ENCODE data around the gene CCDC116. TPM values are rescaled to one million over a fixed set of nuclear protein-coding genes. Genes with fewer than 3 reads are reported as not detected.

CCDC116 gene
- total RNA-seq, 4 donors from 2014 or later, result 0.20 to 0.22 TPM; not detected in 2

GRCh38 chr22:21652010-21652546 is 19.5 kb downstream of the CCDC116 start:
- Histone ChIP-seq H3K9me3 (no peaks in the 10 kb centered on the region), H3K4me1 (peaks cover 0 to 17% of the 10 kb centered on the region in 2 donors), H3K4me3 (peak overlapping the region; percentile 58 to 83 (median 66)), H3K36me3 (no peaks in the 10 kb centered on the region), H3K27ac (peak overlapping the region in 1 of 4 donors; percentile 41), H3K27me3 (peaks cover 4 to 7% (median 6%) of the 10 kb centered on the region in 3 donors)
- intact Hi-C loops (cut with DNase I; ENCODE audit: low total_unique reads), result no loop called here
- DNase-seq (peak; percentile 75 to 78), ATAC-seq (peak; percentile 94 to 95)
- TF ChIP-seq, protein P1, sequence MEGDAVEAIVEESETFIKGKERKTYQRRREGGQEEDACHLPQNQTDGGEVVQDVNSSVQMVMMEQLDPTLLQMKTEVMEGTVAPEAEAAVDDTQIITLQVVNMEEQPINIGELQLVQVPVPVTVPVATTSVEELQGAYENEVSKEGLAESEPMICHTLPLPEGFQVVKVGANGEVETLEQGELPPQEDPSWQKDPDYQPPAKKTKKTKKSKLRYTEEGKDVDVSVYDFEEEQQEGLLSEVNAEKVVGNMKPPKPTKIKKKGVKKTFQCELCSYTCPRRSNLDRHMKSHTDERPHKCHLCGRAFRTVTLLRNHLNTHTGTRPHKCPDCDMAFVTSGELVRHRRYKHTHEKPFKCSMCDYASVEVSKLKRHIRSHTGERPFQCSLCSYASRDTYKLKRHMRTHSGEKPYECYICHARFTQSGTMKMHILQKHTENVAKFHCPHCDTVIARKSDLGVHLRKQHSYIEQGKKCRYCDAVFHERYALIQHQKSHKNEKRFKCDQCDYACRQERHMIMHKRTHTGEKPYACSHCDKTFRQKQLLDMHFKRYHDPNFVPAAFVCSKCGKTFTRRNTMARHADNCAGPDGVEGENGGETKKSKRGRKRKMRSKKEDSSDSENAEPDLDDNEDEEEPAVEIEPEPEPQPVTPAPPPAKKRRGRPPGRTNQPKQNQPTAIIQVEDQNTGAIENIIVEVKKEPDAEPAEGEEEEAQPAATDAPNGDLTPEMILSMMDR (IDR thresholded peaks at IDR 0.05 in 4 of 5, conservative IDR thresholded peaks at IDR 0.05 in 1 of 5), result no peak
- TF ChIP-seq POLR2A (IDR thresholded peaks at IDR 0.05), result no peak
- in situ Hi-C loops (cut with MboI; ENCODE audit: low sequenced_read_pairs in 4 of 4), result no loop called here

DNA sequence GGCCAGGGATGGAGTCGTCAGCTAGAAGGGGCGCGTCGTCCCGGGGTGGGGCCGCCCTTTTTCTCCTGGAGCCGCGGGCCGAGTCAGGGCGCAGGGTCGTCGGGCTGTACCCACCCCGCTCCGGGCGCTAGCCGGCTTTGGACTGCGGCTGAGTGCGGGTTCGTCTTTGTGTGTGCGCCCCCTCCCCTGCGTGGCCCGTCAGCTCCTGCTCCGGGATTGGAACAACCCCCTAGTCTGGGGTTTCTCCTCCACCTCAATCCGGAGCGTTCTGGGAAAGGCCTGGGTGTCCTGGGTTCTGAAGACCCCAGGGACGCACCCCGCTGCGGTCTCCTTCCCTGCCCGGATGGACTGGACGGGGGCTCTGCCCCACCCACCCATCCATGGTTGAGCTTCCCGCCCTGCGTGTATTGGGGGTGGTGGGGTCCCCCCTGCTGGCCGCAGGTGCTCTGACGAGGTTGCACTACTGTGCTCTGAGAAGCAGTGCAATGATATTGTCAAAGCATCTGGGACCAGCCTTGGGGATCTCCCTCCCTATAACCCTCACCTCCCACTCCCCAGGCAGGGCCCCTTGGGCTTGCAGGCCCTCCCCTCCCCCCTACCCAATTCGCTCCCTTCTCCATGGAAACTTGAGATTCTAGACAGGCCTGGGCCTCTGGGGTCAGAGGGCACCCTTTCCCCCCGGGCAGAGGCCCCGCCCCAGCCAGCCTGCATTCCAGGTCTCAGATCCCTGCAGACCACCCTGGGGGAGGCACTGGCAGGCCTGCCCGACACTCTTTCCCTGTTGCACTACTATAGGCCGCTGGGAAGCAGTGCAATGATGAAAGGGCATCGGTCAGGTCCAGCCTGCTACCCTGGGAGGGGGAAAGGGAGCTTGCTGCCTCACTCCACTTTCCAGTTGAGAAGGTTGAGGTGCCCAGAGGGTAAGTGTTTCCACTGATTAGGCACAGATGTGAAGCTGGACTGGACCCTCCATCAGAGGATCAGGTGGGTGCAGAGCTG is 20.3 kb downstream of the CCDC116 start:
- TF ChIP-seq POLR2A (IDR thresholded peaks at IDR 0.05), result no peak
- TF ChIP-seq, protein P1 (IDR thresholded peaks at IDR 0.05 in 4 of 5, conservative IDR thresholded peaks at IDR 0.05 in 1 of 5), result no peak
- Histone ChIP-seq H3K27me3 (peaks cover 9 to 13% (median 11%) of the 10 kb centered on the region in 3 donors), H3K27ac (peak overlapping the region in 1 of 4 donors; percentile 41), H3K36me3 (no peaks in the 10 kb centered on the region), H3K9me3 (no peaks in the 10 kb centered on the region), H3K4me1 (peaks cover 0 to 17% of the 10 kb centered on the region in 2 donors), H3K4me3 (peak overlapping the region; percentile 58 to 83 (median 66))
- ATAC-seq, result no peak
- in situ Hi-C loops (cut with MboI; ENCODE audit: low sequenced_read_pairs in 4 of 4) (no loop called here), intact Hi-C loops (cut with DNase I; ENCODE audit: low total_unique reads) (no loop called here)
- no peak for DNase-seq

GRCh38 chr22:21657020-21657359 is 24.4 kb downstream of the CCDC116 start:
- peak overlapping the region in 2 of 4 donors; percentile 51 to 56 for H3K4me3 ChIP-seq
- in situ Hi-C loops (cut with MboI; ENCODE audit: low sequenced_read_pairs in 4 of 4) (no loop called here), intact Hi-C loops (cut with DNase I; ENCODE audit: low total_unique reads) (no loop called here)
- H3K27ac ChIP-seq, result no peak overlapping the region
- H3K9me3 ChIP-seq, result no peaks in the 10 kb centered on the region
- peaks cover 13 to 16% (median 14%) of the 10 kb centered on the region in 3 donors for H3K27me3 ChIP-seq
- ATAC-seq (no peak), DNase-seq (no peak)
- H3K36me3 ChIP-seq, result no peaks in the 10 kb centered on the region
- peaks cover 0 to 6% of the 10 kb centered on the region in 2 donors for H3K4me1 ChIP-seq
- no peak for TF ChIP-seq POLR2A (IDR thresholded peaks at IDR 0.05)
- TF ChIP-seq, protein P1 (IDR thresholded peaks at IDR 0.05 in 4 of 5, conservative IDR thresholded peaks at IDR 0.05 in 1 of 5), result no peak

- no peak overlapping the region for H3K27ac ChIP-seq
- H3K4me1 ChIP-seq, result peaks cover 0 to 3% of the 10 kb centered on the region in 2 donors
- peaks cover 13 to 16% (median 14%) of the 10 kb centered on the region in 3 donors for H3K27me3 ChIP-seq
- TF ChIP-seq, protein P1 (IDR thresholded peaks at IDR 0.05 in 4 of 5, conservative IDR thresholded peaks at IDR 0.05 in 1 of 5), result no peak
- no peak for TF ChIP-seq POLR2A (IDR thresholded peaks at IDR 0.05)
- no peaks in the 10 kb centered on the region for H3K36me3 ChIP-seq
- intact Hi-C loops (cut with DNase I; ENCODE audit: low total_unique reads), result no loop called here
- peak; percentile 32 to 34 for DNase-seq
- ATAC-seq, result peak; percentile 62 to 69
- in situ Hi-C loops (cut with MboI; ENCODE audit: low sequenced_read_pairs in 4 of 4), result no loop called here
- no peaks in the 10 kb centered on the region for H3K9me3 ChIP-seq
- H3K4me3 ChIP-seq, result peak overlapping the region; percentile 51 to 62 (median 55)
Observed at GRCh38 chr22:21657360-21658032, 24.9 kb downstream of the CCDC116 start.

Data from gastrocnemius medialis (tissue), 4 donors.